NCI-H82 (cell line): ENCODE measurements around the gene DLX1.
"Not testable (repeated sequence)": the region's sequence is repeated elsewhere in the genome, so short reads cannot be mapped to it uniquely, and the experiment has no call there.

Experiments used
- DNase-seq: peaks from one replicate; lab custom pipeline; 2025; lab: John Stamatoyannopoulos, UW

DLX1 gene

GRCh38 chr2:172065111-172065510, 20.2 kb upstream of the DLX1 start:
- no peak for DNase-seq

- no peak for DNase-seq
Measured at GRCh38 chr2:172066394-172066886, 18.9 kb upstream of the DLX1 start.

- DNase-seq, result not testable (repeated sequence)
Measured at GRCh38 chr2:172067905-172068304, 17.4 kb upstream of the DLX1 start.

GRCh38 chr2:172070936-172071335, 14.4 kb upstream of the DLX1 start:
- DNase-seq, result no peak

GRCh38 chr2:172072303-172072702, 13.0 kb upstream of the DLX1 start:
- no peak for DNase-seq

GRCh38 chr2:172072706-172073105, 12.6 kb upstream of the DLX1 start:
- no peak for DNase-seq

GRCh38 chr2:172073518-172073917, 11.8 kb upstream of the DLX1 start:
- no peak for DNase-seq

- no peak for DNase-seq
Measured at GRCh38 chr2:172074254-172074653, 11.1 kb upstream of the DLX1 start.

- DNase-seq, result no peak
Measured at GRCh38 chr2:172079416-172079815, 5.9 kb upstream of the DLX1 start.

GRCh38 chr2:172079838-172080640, 5.3 kb upstream of the DLX1 start:
- DNase-seq, result no peak

- no peak for DNase-seq
Measured at GRCh38 chr2:172080641-172081220, 4.6 kb upstream of the DLX1 start.

- DNase-seq, result no peak
Measured at GRCh38 chr2:172081221-172082022, 3.9 kb upstream of the DLX1 start.

GRCh38 chr2:172082105-172082943, 3.0 kb upstream of the DLX1 start:
- no peak for DNase-seq

- DNase-seq, result peak; percentile 44
Measured at GRCh38 chr2:172082944-172083627, 2.2 kb upstream of the DLX1 start.

- DNase-seq, result no peak
Measured at GRCh38 chr2:172083628-172084394, 1.5 kb upstream of the DLX1 start.

- peak; percentile 72 for DNase-seq
Measured at GRCh38 chr2:172084395-172084644, 987 bp upstream of the DLX1 start.

- DNase-seq, result peak; percentile 95
Measured at GRCh38 chr2:172084645-172085459, 455 bp upstream of the DLX1 start.

GRCh38 chr2:172086241-172087206, 1.2 kb downstream of the DLX1 start:
- peak; percentile 73 for DNase-seq
